Tibial nerve (tissue), 4 donors: ENCODE results near the gene GRPEL2.

Experiments used
- EP300 ChIP-seq, 2 donors: sonication (generic); formaldehyde crosslinking; IDR thresholded peaks; one replicate each; pipeline ENCODE4 v1.6.1; 2017; ENCODE audit warnings: antibody characterized with exemption in 2 of 2, mild to moderate bottlenecking in 1 of 2
- POLR2A ChIP-seq, 2 donors: fragments of 450-650 bp; IDR thresholded peaks; one replicate each; pipeline ENCODE4 v1.6.1; 2017; ENCODE audit warnings: antibody characterized with exemption in 2 of 2, mild to moderate bottlenecking in 2 of 2, moderate library complexity in 2 of 2
- TF ChIP-seq, protein P1 (sequence below), 5 experiments: fragments of 200-600 bp in 3 of 5; fragments of 450-650 bp in 2 of 5; sonication (generic) in 3 of 5; IDR thresholded peaks; one replicate each; pipeline ENCODE4 v1.5.1; 2016 to 2019; ENCODE audit warnings: antibody characterized with exemption in 5 of 5, mild to moderate bottlenecking in 3 of 5, moderate library complexity in 2 of 5

DNA sequence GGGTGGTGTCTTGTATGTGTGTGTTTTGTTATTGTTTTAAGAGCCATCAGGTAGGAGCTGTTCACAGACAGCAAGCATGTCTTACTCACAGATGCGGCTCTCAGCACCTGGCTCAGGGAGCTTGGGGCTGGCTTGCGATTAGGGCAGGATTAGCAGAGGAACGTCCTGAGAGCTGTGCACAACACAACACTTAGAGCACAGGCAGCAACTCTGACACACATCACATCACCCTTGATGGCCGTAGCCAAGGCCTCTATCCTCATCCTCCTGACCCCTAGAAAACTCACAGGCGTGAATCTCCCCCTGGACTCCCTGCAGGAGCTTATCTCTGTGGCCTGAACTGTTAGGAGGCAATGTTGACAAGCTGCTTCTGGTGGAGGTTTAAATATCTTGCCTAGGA lies 40.9 kb downstream of the GRPEL2 start:
- TF ChIP-seq, protein P1, sequence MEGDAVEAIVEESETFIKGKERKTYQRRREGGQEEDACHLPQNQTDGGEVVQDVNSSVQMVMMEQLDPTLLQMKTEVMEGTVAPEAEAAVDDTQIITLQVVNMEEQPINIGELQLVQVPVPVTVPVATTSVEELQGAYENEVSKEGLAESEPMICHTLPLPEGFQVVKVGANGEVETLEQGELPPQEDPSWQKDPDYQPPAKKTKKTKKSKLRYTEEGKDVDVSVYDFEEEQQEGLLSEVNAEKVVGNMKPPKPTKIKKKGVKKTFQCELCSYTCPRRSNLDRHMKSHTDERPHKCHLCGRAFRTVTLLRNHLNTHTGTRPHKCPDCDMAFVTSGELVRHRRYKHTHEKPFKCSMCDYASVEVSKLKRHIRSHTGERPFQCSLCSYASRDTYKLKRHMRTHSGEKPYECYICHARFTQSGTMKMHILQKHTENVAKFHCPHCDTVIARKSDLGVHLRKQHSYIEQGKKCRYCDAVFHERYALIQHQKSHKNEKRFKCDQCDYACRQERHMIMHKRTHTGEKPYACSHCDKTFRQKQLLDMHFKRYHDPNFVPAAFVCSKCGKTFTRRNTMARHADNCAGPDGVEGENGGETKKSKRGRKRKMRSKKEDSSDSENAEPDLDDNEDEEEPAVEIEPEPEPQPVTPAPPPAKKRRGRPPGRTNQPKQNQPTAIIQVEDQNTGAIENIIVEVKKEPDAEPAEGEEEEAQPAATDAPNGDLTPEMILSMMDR (IDR thresholded peaks at IDR 0.05) = no peak
- no peak for TF ChIP-seq EP300 (IDR thresholded peaks at IDR 0.05)
- no peak for TF ChIP-seq POLR2A (IDR thresholded peaks at IDR 0.05)
